HUES64 (cell line): ENCODE data around the gene SIGLEC14.
"Not testable (repeated sequence)": the region's sequence is repeated elsewhere in the genome, so short reads cannot be mapped to it uniquely, and the experiment has no call there.

ENCODE experiments used
- H3K27ac ChIP-seq: 2 replicates; pipeline ENCODE4 v1.7.0; 2013; ENCODE audit warnings: low read depth, low read length, inconsistent platforms
- H3K27me3 ChIP-seq: 2 replicates; pipeline ENCODE4 v1.6.1; 2013; ENCODE audit warnings: mild to moderate bottlenecking, low read length; ENCODE audit not compliant: insufficient read depth
- H3K36me3 ChIP-seq: 2 replicates; pipeline ENCODE4 v1.6.1; 2013; ENCODE audit warnings: mild to moderate bottlenecking, low read length; ENCODE audit not compliant: insufficient read depth
- H3K4me1 ChIP-seq: 2 replicates; pipeline ENCODE4 v1.6.1; 2013; ENCODE audit warnings: mild to moderate bottlenecking, low read length, moderate library complexity; ENCODE audit not compliant: insufficient read depth
- H3K4me3 ChIP-seq: 2 replicates; pipeline ENCODE4 v1.5.1; 2013; ENCODE audit warnings: mild to moderate bottlenecking, low read length, moderate library complexity
- H3K9ac ChIP-seq: 2 replicates; pipeline ENCODE4 v1.6.1; 2013; ENCODE audit warnings: mild to moderate bottlenecking, low read depth, low read length
- H3K9me3 ChIP-seq: 2 replicates; pipeline ENCODE4 v1.6.1; 2013; ENCODE audit warnings: low read depth, low read length; ENCODE audit not compliant: insufficient read depth
- WGBS: fragments of 150-250, 120-280 bp; methylation state at CpG from one replicate; pipeline ENCODE4 v1.1.7; 2013; ENCODE audit warnings: missing lambda C conversion rate; 5-methylcytosine and 5-hydroxymethylcytosine counted together

The SIGLEC14 gene

DNA sequence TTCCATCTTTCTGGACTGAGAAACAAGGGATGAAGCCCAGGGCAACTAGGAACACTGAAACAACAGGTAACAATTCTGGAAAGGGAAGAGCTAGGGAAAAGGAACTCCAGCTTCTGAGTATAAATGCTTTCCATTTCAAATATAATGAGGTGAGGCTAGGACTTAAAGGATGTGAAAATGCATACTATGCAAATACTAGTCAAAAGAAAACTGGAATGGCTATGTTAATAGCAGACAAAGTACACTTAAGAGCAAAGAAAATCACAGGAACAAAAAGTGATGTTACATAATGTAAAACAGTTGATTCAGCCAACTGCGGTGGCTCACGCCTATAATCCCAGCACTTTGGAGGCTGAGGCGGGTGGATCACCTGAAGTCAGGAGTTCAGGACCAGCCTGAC lies 6.2 kb downstream of the SIGLEC14 start:
- H3K9ac ChIP-seq, result no peak overlapping the region
- H3K4me1 ChIP-seq, result no peaks in the 10 kb centered on the region
- H3K9me3 ChIP-seq, result 0 out of 2 replicates have a peak, but pooled peaks cover 6% of the 10 kb centered on the region
- H3K27ac ChIP-seq, result no peak overlapping the region
- no peaks in the 10 kb centered on the region for H3K27me3 ChIP-seq
- no peaks in the 10 kb centered on the region for H3K36me3 ChIP-seq
- WGBS, result 83% methylated on average over 3 of the region's 3 CpGs
- no peak overlapping the region for H3K4me3 ChIP-seq

DNA sequence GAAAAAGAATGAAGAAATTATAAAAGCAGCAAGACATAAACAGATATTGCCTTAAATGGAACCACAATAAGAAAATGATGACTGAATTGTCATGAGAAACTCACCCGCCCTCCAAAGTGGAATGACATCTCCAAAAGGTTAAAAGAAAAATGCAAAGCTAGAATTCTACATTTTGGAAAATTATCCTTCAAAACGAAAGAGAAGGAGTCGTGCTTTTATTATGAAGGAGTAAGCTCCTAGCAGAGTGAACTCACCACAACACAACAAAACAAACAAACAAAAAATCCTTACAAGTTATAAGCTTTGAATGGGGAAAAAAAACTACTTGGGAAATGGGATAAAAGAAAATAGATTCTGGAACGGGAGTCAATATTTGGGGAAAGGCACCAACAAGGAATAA lies 6.7 kb downstream of the SIGLEC14 start:
- Histone ChIP-seq H3K36me3 (no peaks in the 10 kb centered on the region), H3K27ac (no peak overlapping the region), H3K9ac (no peak overlapping the region), H3K4me1 (no peaks in the 10 kb centered on the region), H3K9me3 (0 out of 2 replicates have a peak, but pooled peaks cover 6% of the 10 kb centered on the region), H3K27me3 (no peaks in the 10 kb centered on the region), H3K4me3 (no peak overlapping the region)
- WGBS, result 75% methylated on average over 1 of the region's 4 CpGs

DNA sequence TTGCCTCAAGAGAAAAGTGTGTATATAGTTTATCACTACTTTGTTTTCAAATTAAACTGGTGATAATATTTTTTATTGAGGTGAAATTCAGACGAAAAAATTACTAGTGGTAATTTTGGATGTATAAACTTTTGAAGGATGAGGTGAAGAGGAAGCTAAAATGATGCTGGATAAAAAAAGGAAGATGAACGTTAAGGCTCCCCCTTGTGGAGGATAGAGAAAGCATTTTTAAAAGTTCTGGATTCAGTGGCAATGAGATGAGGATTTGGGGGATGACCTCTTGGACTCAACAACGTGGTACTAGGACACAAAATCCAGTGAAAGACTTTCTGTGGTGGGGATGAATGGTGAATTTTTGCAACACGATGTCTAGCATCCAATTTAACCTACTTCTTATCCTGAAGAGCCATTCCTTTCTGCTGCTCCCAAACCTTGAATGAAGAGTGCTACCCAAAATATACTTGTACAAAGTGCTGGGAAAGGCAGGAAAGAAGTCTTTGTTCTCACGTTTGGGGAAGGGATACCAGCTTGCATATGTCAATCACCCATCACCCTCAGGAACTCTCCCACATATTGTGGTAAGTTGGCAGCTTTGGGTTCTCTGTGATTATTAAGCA lies 9.2 kb downstream of the SIGLEC14 start:
- H3K36me3 ChIP-seq, result no peaks in the 10 kb centered on the region
- no peaks in the 10 kb centered on the region for H3K27me3 ChIP-seq
- no peak overlapping the region for H3K4me3 ChIP-seq
- H3K9me3 ChIP-seq, result 0 out of 2 replicates have a peak, but pooled peaks cover 6% of the 10 kb centered on the region
- WGBS, result 8% methylated on average over 3 of the region's 5 CpGs
- H3K4me1 ChIP-seq, result no peaks in the 10 kb centered on the region
- no peak overlapping the region for H3K27ac ChIP-seq
- no peak overlapping the region for H3K9ac ChIP-seq

GRCh38 chr19:51632126-51632525 lies 14.5 kb downstream of the SIGLEC14 start:
- H3K27ac ChIP-seq, result no peak overlapping the region
- H3K27me3 ChIP-seq, result no peaks in the 10 kb centered on the region
- no peak overlapping the region for H3K4me3 ChIP-seq
- 87% methylated on average over 5 of the region's 5 CpGs for WGBS
- no peaks in the 10 kb centered on the region for H3K36me3 ChIP-seq
- 0 out of 2 replicates have a peak, but pooled peaks cover 4% of the 10 kb centered on the region for H3K9me3 ChIP-seq
- no peaks in the 10 kb centered on the region for H3K4me1 ChIP-seq
- no peak overlapping the region for H3K9ac ChIP-seq

DNA sequence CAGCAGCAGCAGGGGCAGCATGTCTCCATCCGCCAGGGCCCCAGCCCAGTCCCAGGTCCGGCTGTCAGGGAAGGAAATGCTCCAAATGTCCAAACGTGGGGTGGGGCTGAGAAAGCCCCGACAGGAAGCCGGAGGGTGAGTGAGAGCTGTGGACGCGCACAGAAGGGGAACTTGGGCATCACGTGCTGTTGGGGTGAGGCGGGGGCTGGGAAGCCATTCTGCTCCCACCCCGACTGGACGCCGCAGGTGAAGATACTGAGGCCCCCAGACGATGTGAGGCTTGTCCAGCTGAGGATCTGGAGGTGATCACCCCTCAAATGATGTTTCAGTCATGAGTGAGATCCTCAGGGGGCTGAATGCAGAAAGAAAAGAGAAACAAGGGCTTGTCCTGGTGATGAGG lies 16.3 kb downstream of the SIGLEC14 start, which contains the start of gene SIGLEC5:
Gene SIGLEC5 (minus strand): TSS at position 87 of the 400 bp plus-strand sequence. CDS start 66 bp downstream, at position 21.
- not testable (repeated sequence) for H3K9ac ChIP-seq, H3K27me3 ChIP-seq, H3K4me3 ChIP-seq, H3K4me1 ChIP-seq, H3K36me3 ChIP-seq, H3K27ac ChIP-seq, H3K9me3 ChIP-seq
- WGBS, result 85% methylated on average over 9 of the region's 13 CpGs

GRCh38 chr19:51628153-51628939 lies 18.3 kb downstream of the SIGLEC14 start:
- Histone ChIP-seq H3K36me3 (no peaks in the 10 kb centered on the region), H3K4me3 (no peak overlapping the region), H3K27ac (no peak overlapping the region), H3K4me1 (no peaks in the 10 kb centered on the region), H3K9me3 (no peaks in the 10 kb centered on the region), H3K27me3 (no peaks in the 10 kb centered on the region), H3K9ac (no peak overlapping the region)
- 92% methylated on average over 14 of the region's 14 CpGs for WGBS

GRCh38 chr19:51627491-51628138 lies 19.0 kb downstream of the SIGLEC14 start:
- H3K9me3 ChIP-seq, result no peaks in the 10 kb centered on the region
- no peak overlapping the region for H3K27ac ChIP-seq
- no peak overlapping the region for H3K4me3 ChIP-seq
- no peaks in the 10 kb centered on the region for H3K36me3 ChIP-seq
- no peaks in the 10 kb centered on the region for H3K4me1 ChIP-seq
- H3K27me3 ChIP-seq, result no peaks in the 10 kb centered on the region
- WGBS, result 67% methylated on average over 16 of the region's 16 CpGs
- no peak overlapping the region for H3K9ac ChIP-seq

GRCh38 chr19:51626675-51627074 lies 19.9 kb downstream of the SIGLEC14 start:
- no peaks in the 10 kb centered on the region for H3K4me1 ChIP-seq
- WGBS, result 67% methylated on average over 1 of the region's 2 CpGs
- H3K9me3 ChIP-seq, result no peaks in the 10 kb centered on the region
- no peak overlapping the region for H3K4me3 ChIP-seq
- no peak overlapping the region for H3K9ac ChIP-seq
- H3K27ac ChIP-seq, result no peak overlapping the region
- H3K27me3 ChIP-seq, result no peaks in the 10 kb centered on the region
- no peaks in the 10 kb centered on the region for H3K36me3 ChIP-seq

- Histone ChIP-seq H3K36me3 (no peaks in the 10 kb centered on the region), H3K9me3 (no peaks in the 10 kb centered on the region), H3K4me3 (no peak overlapping the region), H3K4me1 (no peaks in the 10 kb centered on the region), H3K9ac (no peak overlapping the region), H3K27ac (no peak overlapping the region), H3K27me3 (peaks cover 5% of the 10 kb centered on the region; the same call in 1 of the 2 replicates)
- WGBS, result 82% methylated on average over 2 of the region's 2 CpGs
Measured at GRCh38 chr19:51621178-51621577, 25.4 kb downstream of the SIGLEC14 start.

DNA sequence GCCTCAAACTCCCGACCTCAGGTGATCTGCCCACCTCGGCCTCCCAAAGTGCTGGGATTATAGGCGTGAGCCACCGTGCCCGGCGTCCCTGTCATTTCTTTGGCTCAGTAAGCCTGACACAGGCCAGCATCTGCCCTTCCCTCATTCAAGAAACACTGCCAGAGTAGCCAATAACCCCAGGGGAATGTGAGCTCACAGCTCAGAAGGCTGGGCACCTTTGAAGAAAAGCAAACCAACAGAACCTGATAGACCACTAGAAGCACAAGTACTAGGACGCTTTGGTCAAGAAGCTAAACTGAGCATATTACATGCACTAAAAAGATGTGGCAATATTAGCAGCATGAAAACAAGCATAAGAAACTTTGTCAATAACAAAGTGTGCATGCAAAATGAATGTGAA lies 30.6 kb downstream of the SIGLEC14 start:
- WGBS, result 81% methylated on average over 7 of the region's 7 CpGs
- Histone ChIP-seq H3K27me3 (peaks cover 10% of the 10 kb centered on the region; the same call in 1 of the 2 replicates), H3K27ac (no peak overlapping the region), H3K4me1 (no peaks in the 10 kb centered on the region), H3K36me3 (no peaks in the 10 kb centered on the region), H3K4me3 (no peak overlapping the region), H3K9ac (no peak overlapping the region), H3K9me3 (no peaks in the 10 kb centered on the region)

GRCh38 chr19:51614789-51615188 lies 31.8 kb downstream of the SIGLEC14 start:
- H3K9me3 ChIP-seq, result no peaks in the 10 kb centered on the region
- H3K4me3 ChIP-seq, result no peak overlapping the region
- H3K36me3 ChIP-seq, result no peaks in the 10 kb centered on the region
- no peak overlapping the region for H3K27ac ChIP-seq
- 59% methylated on average over 5 of the region's 5 CpGs for WGBS
- H3K9ac ChIP-seq, result no peak overlapping the region
- H3K27me3 ChIP-seq, result peaks cover 7% of the 10 kb centered on the region; the same call in 1 of the 2 replicates
- no peaks in the 10 kb centered on the region for H3K4me1 ChIP-seq
